HCT116 (cell line): ENCODE measurements around the gene ANO8. TPM values are rescaled to one million over a fixed set of nuclear protein-coding genes. Genes with fewer than 3 reads are reported as not detected.
A peak's percentile ranks its signal among the peaks of the same experiment; 100 is the strongest.

Experiments used
- ATAC-seq: fragments of 200-7000 bp; cut with Tn5 transposase; 2 replicates; pipeline ENCODE4 v1.9.1; 2020; ENCODE audit warnings: mild to moderate bottlenecking, moderate library complexity
- BruUV-seq: library from RNA; stranded (reverse); fragments of 400-500 nt; replicated peaks from 2 replicates; lab custom pipeline; 2021; lab: Mats Ljungman, UMichigan
- CTCF ChIA-PET: fragments of 300-600 bp; sonication (Branson Sonifier 250); formaldehyde crosslinking; loops from one replicate; lab custom pipeline; 2021; ENCODE audit warnings: antibody characterized with exemption; lab: Charles Lee
- POLR2A ChIA-PET: fragments of 300-600, 350-600 bp; sonication (Branson Sonifier 250); formaldehyde crosslinking; loops from one replicate; lab custom pipeline; 2021; ENCODE audit warnings: antibody characterized with exemption; lab: Charles Lee
- RAD21 ChIA-PET, 2 experiments: fragments of 300-600 bp; sonication (Branson Sonifier 250); formaldehyde crosslinking; loops; one replicate each; lab custom pipeline; 2023; ENCODE audit warnings: low total read pairs in 2 of 2; ENCODE audit not compliant: uncharacterized antibody in 2 of 2, unreplicated experiment in 2 of 2, low non-redundant PET in 1 of 2; lab: Charles Lee
- DNase-seq: peaks from one replicate; pipeline ENCODE4 v3.0.0-alpha.2; 2010; ENCODE audit warnings: low read depth, low spot score
- H2AFZ ChIP-seq: fragments of 200-600 bp; shearing (Covaris generic), sonication (generic); 2 replicates; pipeline ENCODE4 v1.6.1; 2017; ENCODE audit warnings: low read depth, mixed run types, mixed read lengths, antibody characterized with exemption, low read length; ENCODE audit not compliant: poor library complexity, severe bottlenecking
- H3K27ac ChIP-seq: 2 replicates; pipeline ENCODE4 v1.5.1; 2012; ENCODE audit warnings: low read depth, low read length
- H3K27me3 ChIP-seq: fragments of 200-600 bp; sonication (generic); 2 replicates; pipeline ENCODE4 v1.6.1; 2016; ENCODE audit warnings: mixed run types, low read length, mixed read lengths; ENCODE audit not compliant: insufficient read depth
- H3K36me3 ChIP-seq, 2 experiments: fragments of 200-500 bp in 1 of 2; fragments of 200-600 bp in 1 of 2; sonication (Bioruptor generic) in 1 of 2; sonication (generic) in 1 of 2; 2 replicates each; pipeline versions ENCODE4 v1.5.1 to v1.6.1; 2014 to 2016; ENCODE audit warnings: low read length in 2 of 2, inconsistent platforms in 1 of 2, mixed read lengths in 1 of 2, mixed run types in 1 of 2; ENCODE audit not compliant: insufficient read depth in 2 of 2, control insufficient read depth in 1 of 2
- H3K4me1 ChIP-seq, 2 experiments: fragments of 200-600 bp in 1 of 2; sonication (generic) in 1 of 2; 2 replicates each; pipeline versions ENCODE4 v1.5.1 to v1.6.1; 2012 to 2017; ENCODE audit warnings: low read length in 2 of 2, inconsistent platforms in 1 of 2, mild to moderate bottlenecking in 1 of 2, mixed read lengths in 1 of 2, mixed run types in 1 of 2, moderate library complexity in 1 of 2; ENCODE audit not compliant: insufficient read depth in 2 of 2, control insufficient read depth in 1 of 2
- H3K4me2 ChIP-seq: fragments of 200-600 bp; sonication (generic); 2 replicates; pipeline ENCODE4 v1.6.1; 2017; ENCODE audit warnings: mixed run types, low read length, mixed read lengths
- H3K4me3 ChIP-seq, 2 experiments: fragments of 200-600 bp in 1 of 2; sonication (generic) in 1 of 2; replicated peaks in 1 of 2; 2 replicates each; pipeline ENCODE4 v1.5.1; 2011 to 2016; ENCODE audit warnings: low read length in 2 of 2, control low read depth in 1 of 2, low read depth in 1 of 2, mild to moderate bottlenecking in 1 of 2, mixed read lengths in 1 of 2, mixed run types in 1 of 2
- H3K79me2 ChIP-seq: fragments of 200-600 bp; sonication (generic); 2 replicates; pipeline ENCODE4 v1.6.1; 2017; ENCODE audit warnings: mild to moderate bottlenecking, mixed run types, low read length, moderate library complexity, mixed read lengths; ENCODE audit not compliant: insufficient read depth
- H3K9ac ChIP-seq: fragments of 200-600 bp; sonication (generic); 2 replicates; pipeline ENCODE4 v1.6.1; 2016; ENCODE audit warnings: low read length, mixed read lengths
- H3K9me2 ChIP-seq: fragments of 200-600 bp; sonication (generic), shearing (Covaris generic); 2 replicates; pipeline ENCODE4 v1.6.1; 2017; ENCODE audit warnings: mixed run types, mild to moderate bottlenecking, moderate library complexity; ENCODE audit not compliant: insufficient read depth
- H3K9me3 ChIP-seq, 2 experiments: fragments of 200-500 bp in 1 of 2; fragments of 200-600 bp in 1 of 2; sonication (Bioruptor generic) in 1 of 2; sonication (generic) in 1 of 2; 2 replicates each; pipeline ENCODE4 v1.6.1; 2014 to 2017; ENCODE audit warnings: low read length in 2 of 2, mixed read lengths in 2 of 2, inconsistent platforms in 1 of 2, low read depth in 1 of 2, mild to moderate bottlenecking in 1 of 2, mixed run types in 1 of 2, moderate library complexity in 1 of 2; ENCODE audit not compliant: control insufficient read depth in 1 of 2, insufficient read depth in 1 of 2
- H4K20me1 ChIP-seq: fragments of 200-600 bp; sonication (generic), shearing (Covaris generic); 2 replicates; pipeline ENCODE4 v1.6.1; 2017; ENCODE audit warnings: mixed run types, mild to moderate bottlenecking, moderate library complexity; ENCODE audit not compliant: insufficient read depth
- ATF3 ChIP-seq: IDR thresholded peaks from 2 replicates; pipeline ENCODE4 v1.6.1; 2012
- CBX3 ChIP-seq: IDR thresholded peaks from 2 replicates; pipeline ENCODE4 v1.6.1; 2012; ENCODE audit warnings: low read depth
- CEBPB ChIP-seq: IDR thresholded peaks from 2 replicates; pipeline ENCODE4 v1.6.1; 2012; ENCODE audit warnings: low read depth
- CTCF ChIP-seq, 3 experiments: fragments of 200-600 bp in 1 of 3; sonication (generic) in 1 of 3; IDR thresholded peaks in 2 of 3; conservative IDR thresholded peaks in 1 of 3; 2 replicates each; pipeline ENCODE4 v1.5.1; 2012 to 2017; ENCODE audit warnings: low read depth in 2 of 3, low read length in 2 of 3, antibody characterized with exemption in 1 of 3, borderline replicate concordance in 1 of 3, control low read depth in 1 of 3, mild to moderate bottlenecking in 1 of 3, mixed read lengths in 1 of 3, mixed run types in 1 of 3, moderate library complexity in 1 of 3; ENCODE audit not compliant: insufficient read depth in 1 of 3
- ELF1 ChIP-seq: IDR thresholded peaks from 2 replicates; pipeline ENCODE4 v1.6.1; 2012; ENCODE audit warnings: low read depth, borderline replicate concordance
- EZH2 ChIP-seq: fragments of 200-600 bp; sonication (generic); IDR thresholded peaks from 2 replicates; pipeline ENCODE4 v1.6.1; 2017; ENCODE audit warnings: antibody characterized with exemption, mixed run types
- EZH2phosphoT487 ChIP-seq: fragments of 200-600 bp; IDR thresholded peaks from 2 replicates; pipeline ENCODE4 v1.6.1; 2018; ENCODE audit warnings: antibody characterized with exemption, borderline replicate concordance
- FOSL1 ChIP-seq: IDR thresholded peaks from 2 replicates; pipeline ENCODE4 v1.6.1; 2012; ENCODE audit warnings: low read depth
- JUND ChIP-seq: IDR thresholded peaks from 2 replicates; pipeline ENCODE4 v1.6.1; 2012
- MAX ChIP-seq: IDR thresholded peaks from 2 replicates; pipeline ENCODE4 v1.6.1; 2012
- POLR2A ChIP-seq: IDR thresholded peaks from 2 replicates; pipeline ENCODE4 v1.7.0; 2011; ENCODE audit warnings: borderline replicate concordance; ENCODE audit not compliant: insufficient read depth, insufficient read length; ENCODE audit errors: extremely low read depth
- POLR2AphosphoS5 ChIP-seq: IDR thresholded peaks from 2 replicates; pipeline ENCODE4 v1.6.1; 2011; ENCODE audit warnings: mild to moderate bottlenecking, low read depth, low read length, moderate library complexity
- RAD21 ChIP-seq: IDR thresholded peaks from 2 replicates; pipeline ENCODE4 v1.6.1; 2012; ENCODE audit warnings: low read depth, mild to moderate bottlenecking
- SIN3A ChIP-seq: IDR thresholded peaks from 2 replicates; pipeline ENCODE4 v1.6.1; 2012; ENCODE audit warnings: low read depth
- SP1 ChIP-seq: IDR thresholded peaks from 2 replicates; pipeline ENCODE4 v1.6.1; 2012; ENCODE audit warnings: low read depth
- SRF ChIP-seq: IDR thresholded peaks from 2 replicates; pipeline ENCODE4 v1.6.1; 2012; ENCODE audit warnings: low read depth
- TCF7L2 ChIP-seq: IDR thresholded peaks from 2 replicates; pipeline ENCODE4 v1.7.0; 2011; ENCODE audit warnings: borderline replicate concordance, inconsistent platforms; ENCODE audit not compliant: insufficient read depth, insufficient read length; ENCODE audit errors: extremely low read depth
- YY1 ChIP-seq: IDR thresholded peaks from 2 replicates; pipeline ENCODE4 v1.6.1; 2011; ENCODE audit warnings: low read length, low read depth, moderate library complexity, mild to moderate bottlenecking; ENCODE audit not compliant: insufficient replicate concordance; ENCODE audit errors: extremely low read depth
- ZBTB33 ChIP-seq: IDR thresholded peaks from 2 replicates; pipeline ENCODE4 v1.6.1; 2011; ENCODE audit warnings: mild to moderate bottlenecking, low read length, moderate library complexity; ENCODE audit not compliant: insufficient replicate concordance; ENCODE audit errors: extremely low read depth
- ZFX ChIP-seq: fragments of 450-650 bp; IDR thresholded peaks from 2 replicates; pipeline ENCODE4 v1.6.1; 2017
- ZNF274 ChIP-seq: fragments of 200-500 bp; sonication (Bioruptor generic); IDR thresholded peaks from 2 replicates; pipeline ENCODE4 v1.6.1; 2014; ENCODE audit warnings: mild to moderate bottlenecking, low read depth, low read length, inconsistent platforms
- intact Hi-C: fragments of 100-400 bp; cut with micrococcal nuclease; formaldehyde crosslinking; loops from 2 replicates; pipeline ENCODE4 v1.10.0; 2022
- total RNA-seq: library from RNA; stranded (reverse); gene quantifications from one replicate; pipeline ENCODE4 v1.2.1, GENCODE V29; 2021; ENCODE audit not compliant: unreplicated experiment

Gene ANO8
- total RNA-seq, 1 experiment from 2014 or later, result 22.9 TPM

- intact Hi-C loops, result no loop called here
- H3K79me2 ChIP-seq, result peaks cover 6% of the 10 kb centered on the region; the same call in 1 of the 2 replicates
- H3K9ac ChIP-seq, result peak overlapping the region; percentile 51
- CTCF ChIA-PET, result interaction anchor here (0.7 to 2.4 kb wide), 13 partner anchors 12 to 163 kb away, joined by 3 to 8 read pairs (median 4); partner anchors contain the start of genes DDA1 and MRPL34
- peak overlapping the region; percentile 54 to 72 for H3K4me3 ChIP-seq
- peak overlapping the region; percentile 97 for H3K4me2 ChIP-seq
- no peaks in the 10 kb centered on the region for H3K36me3 ChIP-seq
- no peaks in the 10 kb centered on the region for H3K27me3 ChIP-seq
- H3K9me2 ChIP-seq, result no peaks in the 10 kb centered on the region
- no peaks in the 10 kb centered on the region for H4K20me1 ChIP-seq
- peak; percentile 96 for DNase-seq
- no peak overlapping the region for H2AFZ ChIP-seq
- POLR2A ChIA-PET, result interaction anchor here (0.8 to 4.1 kb wide), 6 partner anchors 13 to 28 kb away, joined by 3 to 39 read pairs (median 4); partner anchors contain the start of gene DDA1
- BruUV-seq, result TSS peak; percentile 7
- H3K27ac ChIP-seq, result peak overlapping the region; percentile 91
- RAD21 ChIA-PET, result interaction anchor here (0.6 to 1.2 kb wide), 5 partner anchors 20 to 36 kb away, joined by 3 to 5 read pairs (median 3); partner anchors contain the start of gene DDA1 (in 1 of the 2)
- ATAC-seq, result peak; percentile 35
- peaks cover 18 to 44% of the 10 kb centered on the region in 2 experiments for H3K4me1 ChIP-seq
- H3K9me3 ChIP-seq, result no peaks in the 10 kb centered on the region
- TF ChIP-seq YY1 (no peak), CBX3 (no peak), TCF7L2 (no peak), SRF (no peak), CTCF (IDR thresholded peaks at IDR 0.05 in 2 of 3, conservative IDR thresholded peaks at IDR 0.05 in 1 of 3; ENCODE audit: borderline replicate concordance in 1 of 3, insufficient read depth in 1 of 3, low read depth in 2 of 3, low read length in 2 of 3) (no peak), JUND (no peak), CEBPB (no peak), ATF3 (no peak), POLR2A (peak; percentile 91), POLR2AphosphoS5 (peak; percentile 37; the same call in 1 of the 2 replicates), RAD21 (no peak), ZNF274 (no peak), SIN3A (no peak), FOSL1 (no peak), EZH2phosphoT487 (no peak), ELF1 (no peak), ZFX (peak; percentile 2; the same call in 1 of the 2 replicates), MAX (no peak; the same call in 1 of the 2 replicates), ZBTB33 (no peak), SP1 (peak; percentile 86), EZH2 (no peak)
Measured at GRCh38 chr19:17332677-17333581, 1.7 kb downstream of the ANO8 start.
